Stimulated activated CD4-positive, alpha-beta T cell treated with anti-CD3 and anti-CD28 coated beads, TNF-alpha, amount 100 ng/mL, for 48 hours (primary cell): Measurements from ENCODE around the gene TLE1.

Experiments used
- DNase-seq, 3 donors: peaks; one replicate each; pipeline ENCODE4 v3.0.0-alpha.2; 2020; ENCODE audit warnings: low read depth in 3 of 3

TLE1 gene

DNA sequence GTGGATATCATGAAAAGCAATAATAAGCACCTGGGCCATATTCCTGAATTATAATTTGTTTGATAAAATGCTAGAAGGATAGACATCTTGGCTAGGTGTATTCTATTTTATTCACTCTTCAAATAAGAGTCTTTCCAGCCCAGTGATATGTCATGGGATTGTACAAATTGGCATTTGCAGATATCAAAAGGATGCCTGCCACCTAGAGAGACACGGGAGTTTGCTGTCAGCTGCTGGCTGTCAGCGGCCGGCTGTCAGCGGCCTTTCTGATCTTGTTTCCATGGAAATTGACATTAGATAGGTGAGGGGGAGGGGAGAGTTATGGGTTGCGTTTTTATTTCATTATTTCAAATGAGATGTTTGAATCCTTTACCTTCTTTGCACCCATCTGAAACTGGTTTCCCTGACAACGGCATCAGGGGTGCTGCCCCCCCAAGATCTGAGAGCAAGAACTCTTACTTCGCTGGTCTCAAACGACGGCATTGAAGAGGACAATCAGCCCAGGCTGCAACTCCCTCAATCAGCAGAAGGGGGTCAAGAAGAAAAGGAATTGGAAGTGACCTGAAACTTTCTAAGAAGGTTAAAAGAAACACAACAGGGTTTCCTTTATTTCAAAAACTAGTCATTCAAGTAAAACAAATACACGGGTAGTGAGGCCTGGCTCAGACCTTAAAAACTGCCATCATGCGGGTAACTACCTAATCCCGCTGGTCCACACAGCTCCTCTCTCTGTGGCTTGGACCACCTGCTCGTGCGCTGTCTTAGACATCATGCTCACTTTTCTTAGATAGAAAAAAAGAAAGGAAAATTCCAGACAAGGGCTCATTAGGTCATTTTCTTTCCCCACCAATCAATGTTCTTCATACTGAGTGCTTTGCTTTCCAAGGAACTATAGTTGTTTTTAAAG is 115.7 kb downstream of the TLE1 start:
- no peak for DNase-seq

DNA sequence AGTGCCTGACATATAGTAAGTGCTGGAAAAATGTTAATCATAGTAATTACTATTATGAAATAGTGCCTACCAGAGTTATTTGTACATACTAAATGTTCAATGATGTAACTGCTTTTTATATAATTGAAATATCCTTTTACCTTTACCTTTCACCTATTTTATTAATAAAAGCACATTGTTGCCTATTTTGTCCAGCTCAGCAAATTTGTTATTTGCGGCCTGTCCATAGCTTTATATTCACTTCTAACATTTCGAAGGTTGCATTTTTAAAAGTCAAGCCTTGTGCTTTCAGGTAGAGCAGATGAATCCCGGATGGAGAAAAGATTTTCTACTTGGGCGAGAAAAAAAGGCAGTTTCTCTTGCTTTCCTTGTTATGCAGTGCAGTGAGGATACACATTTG is 119.3 kb downstream of the TLE1 start:
- no peak for DNase-seq

DNA sequence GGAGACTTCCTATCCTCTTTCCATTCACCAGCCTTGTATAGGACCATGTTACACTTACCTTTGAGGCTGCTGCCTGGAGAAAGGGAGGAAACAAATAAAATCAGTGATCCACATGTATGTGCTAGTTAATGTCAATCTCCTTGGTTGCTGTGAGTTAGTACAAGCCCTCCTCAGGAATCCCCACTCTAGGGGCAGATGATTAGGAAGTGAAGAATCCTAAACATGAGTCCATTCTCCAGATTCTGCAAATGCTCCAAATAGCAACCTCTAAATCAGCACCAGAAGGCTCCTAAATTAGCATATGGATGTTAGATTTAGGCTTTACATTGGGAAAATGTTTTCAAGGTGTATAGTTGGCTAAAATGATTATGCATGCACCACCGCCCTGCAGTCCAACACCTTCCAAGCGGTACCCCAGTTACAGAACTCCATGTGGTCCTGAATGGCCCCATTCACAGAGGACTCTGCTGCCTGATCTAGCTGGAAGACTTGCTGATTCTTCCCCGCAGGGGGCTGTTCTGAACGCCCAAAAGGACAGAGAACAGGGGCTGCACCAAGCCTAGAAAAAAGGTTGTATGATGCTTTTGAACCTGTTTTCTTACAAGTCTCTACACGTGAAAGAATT is 123.2 kb downstream of the TLE1 start:
- DNase-seq = no peak

DNA sequence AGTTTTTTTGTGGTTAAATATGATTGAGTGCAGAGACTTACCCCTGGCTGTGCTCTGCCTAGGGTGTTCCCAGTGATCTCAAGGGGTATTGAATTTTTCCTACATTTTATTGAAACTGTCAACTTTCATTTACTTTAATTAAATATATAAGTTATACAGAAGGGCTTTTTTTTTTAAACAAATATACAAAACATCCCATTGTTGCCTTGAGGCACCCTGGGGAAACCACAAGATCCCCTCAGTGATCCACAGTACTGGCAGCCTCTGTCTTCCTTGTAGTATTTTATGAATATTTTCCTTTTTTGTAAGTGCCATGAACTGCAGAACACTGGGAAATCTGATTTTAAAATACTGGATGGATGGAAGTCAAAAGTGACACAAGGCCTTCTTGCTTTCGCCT is 123.7 kb downstream of the TLE1 start:
- no peak for DNase-seq

DNA sequence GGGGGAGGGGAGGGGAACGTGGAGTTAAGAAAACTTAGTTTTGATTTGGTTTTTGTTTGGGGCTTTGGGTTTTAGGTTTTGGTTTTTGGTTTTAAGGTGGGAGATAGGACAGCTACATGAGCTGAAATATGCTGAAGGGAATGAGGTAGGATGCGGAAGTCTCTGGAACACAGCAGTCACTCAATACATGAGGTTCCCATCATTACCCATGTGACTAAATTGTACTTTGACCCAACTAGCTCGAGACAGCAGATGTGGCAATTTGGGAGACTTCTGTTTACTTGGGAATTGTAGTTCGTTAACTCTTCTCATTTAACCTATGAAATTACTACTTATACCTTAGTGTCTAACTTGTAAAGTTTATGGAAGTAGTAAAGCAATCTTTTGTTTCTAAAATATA is 124.2 kb downstream of the TLE1 start:
- no peak for DNase-seq

DNA sequence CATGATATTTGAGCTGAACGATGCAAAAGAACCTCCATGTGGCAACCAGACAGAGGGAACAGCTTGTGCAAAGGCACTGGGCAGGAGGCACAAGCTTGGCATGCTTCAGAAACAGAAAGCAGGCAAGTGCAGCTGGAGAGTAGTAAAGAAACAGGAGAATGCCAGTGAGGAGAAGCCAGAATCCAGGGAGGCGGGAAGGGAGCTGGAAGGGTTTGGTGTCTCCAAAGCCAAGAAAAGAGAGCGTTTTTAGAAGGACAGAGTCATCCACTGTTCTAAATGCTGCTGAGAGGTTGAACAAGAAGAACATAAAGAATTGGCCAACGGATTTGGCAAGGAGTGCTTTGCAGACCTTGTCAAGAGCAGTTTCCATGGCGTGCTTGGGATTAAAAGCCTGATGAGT is 124.7 kb downstream of the TLE1 start:
- no peak for DNase-seq

DNA sequence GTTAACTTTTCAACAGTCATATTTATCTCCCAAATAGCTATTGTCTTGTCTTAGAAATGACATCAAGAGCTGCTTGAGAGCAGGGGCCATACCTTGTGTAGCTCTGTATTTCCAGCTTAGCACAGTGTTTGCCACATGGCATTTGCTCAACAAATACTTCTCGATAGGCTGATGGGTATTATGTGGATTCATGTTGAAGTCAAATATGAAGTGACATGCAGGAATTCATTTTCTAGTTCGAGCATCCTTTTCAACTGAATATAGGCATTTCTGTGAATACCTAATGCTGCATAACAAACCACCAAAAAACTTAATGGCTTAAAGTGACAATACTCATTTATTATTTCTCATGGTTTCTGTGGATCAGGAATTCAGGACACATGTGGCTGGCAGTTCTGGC is 125.6 kb downstream of the TLE1 start:
- no peak for DNase-seq

DNA sequence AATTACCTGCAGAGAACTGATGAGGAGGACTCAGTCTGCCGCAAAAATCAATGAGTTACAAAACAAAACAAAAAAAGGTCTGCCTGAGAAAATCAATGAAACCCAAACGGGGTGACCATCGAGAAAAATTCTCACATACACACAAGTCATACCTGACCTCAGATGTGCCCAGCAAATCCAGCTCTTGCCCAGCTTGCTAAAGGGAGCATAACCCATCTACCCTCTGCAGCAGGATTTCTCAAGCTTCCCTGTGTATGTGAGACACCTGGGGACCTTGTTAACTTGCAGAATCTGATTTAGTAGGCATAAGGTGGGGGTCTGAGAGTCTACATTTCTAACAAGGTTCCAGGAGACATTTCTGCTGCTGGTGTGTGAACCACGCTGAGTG is 126.3 kb downstream of the TLE1 start:
- DNase-seq = no peak

DNA sequence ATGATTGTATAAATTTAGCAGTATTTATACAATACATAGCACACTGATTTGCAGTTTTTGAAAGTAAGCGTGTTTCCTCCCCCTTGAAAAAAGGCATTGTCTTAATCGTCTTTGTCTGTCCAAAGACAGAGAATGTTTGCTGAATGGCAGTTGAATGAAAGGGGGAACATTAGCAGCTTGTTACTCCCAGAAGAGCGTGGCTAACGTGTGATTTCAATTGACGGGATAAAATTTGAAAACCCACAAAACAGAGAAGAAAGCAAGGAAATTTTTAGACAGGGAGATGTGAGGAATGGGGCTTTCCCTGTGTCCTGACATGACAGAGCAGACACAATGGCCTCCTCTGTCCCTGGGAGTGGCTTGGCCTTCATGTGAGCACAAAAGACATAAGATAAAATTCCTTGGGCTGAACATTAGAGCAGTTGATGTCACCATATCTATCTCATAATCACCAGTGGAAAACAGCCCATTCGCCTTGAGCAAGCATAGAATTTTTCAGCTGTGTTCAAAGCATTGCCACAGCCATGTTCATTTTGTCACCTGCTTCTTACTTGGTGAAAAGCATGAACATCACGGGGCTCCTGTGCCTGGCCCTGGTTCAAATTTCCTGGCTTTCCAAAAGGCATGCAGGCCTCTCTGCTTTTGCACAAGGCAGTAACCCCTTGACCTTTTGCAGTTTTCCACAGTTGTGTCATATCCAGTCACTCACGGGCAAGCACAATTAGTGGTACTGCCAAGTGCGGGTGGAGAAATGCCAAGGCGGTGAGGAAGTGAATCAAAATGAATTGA is 126.9 kb downstream of the TLE1 start:
- DNase-seq = no peak

DNA sequence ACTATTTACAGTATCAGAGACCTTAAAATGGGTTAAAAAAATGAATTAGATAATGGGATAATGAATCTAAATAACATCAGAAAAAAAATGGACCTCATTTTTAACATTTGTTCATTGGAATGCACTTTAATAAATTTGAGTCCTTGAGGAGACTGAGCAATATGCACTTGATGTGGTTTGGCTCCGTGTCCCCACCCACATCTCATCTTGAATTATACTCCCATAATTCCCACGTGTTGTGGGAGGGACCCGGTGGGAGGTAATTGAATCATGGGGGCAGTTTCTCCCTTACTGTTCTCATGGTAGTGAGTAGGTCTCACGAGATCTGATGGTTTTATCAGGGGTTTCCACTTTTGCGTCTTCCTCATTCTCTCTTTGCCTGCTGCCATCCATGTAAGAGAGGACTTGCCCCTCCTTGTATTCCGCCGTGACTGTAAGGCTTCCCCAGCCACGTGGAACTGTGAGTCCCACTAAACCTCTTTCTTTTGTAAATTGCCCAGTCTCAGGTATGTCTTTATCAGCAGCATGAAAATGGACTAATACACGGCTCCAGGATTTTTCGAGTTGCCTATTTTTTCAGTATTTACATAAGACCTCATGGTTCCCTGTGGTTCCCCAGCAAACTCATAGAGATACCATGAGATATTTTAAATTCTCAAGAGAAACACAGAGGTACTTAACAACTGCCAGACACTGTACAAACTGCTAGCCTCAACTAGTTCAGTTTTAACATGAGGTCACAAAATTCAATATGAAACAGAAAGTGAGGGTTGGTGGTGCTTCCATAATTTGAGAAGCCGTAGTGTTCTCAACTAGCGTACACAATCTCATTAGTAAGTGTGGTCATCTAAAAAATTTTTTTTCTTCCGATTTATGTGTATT is 128.3 kb downstream of the TLE1 start:
- DNase-seq = no peak

DNA sequence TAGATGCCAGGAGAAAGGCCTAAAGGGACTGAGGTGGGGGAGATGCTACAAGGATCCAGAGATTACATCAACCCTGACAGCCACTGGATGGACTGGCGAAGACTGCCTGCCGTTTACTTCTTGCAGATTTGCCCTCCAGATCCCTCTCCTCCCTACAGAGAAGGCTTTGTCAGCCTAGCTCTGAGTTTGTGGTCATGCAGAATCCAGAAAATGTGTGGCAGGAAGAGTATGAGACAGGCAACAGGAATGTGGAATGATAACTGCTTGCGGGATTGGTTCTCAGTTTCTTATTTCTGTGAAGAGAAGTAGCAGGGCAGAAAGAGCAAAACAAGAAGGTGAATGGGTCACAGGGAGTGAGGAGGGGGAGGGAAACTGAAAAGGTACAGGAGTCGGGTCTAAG is 129.6 kb downstream of the TLE1 start:
- DNase-seq = no peak

DNA sequence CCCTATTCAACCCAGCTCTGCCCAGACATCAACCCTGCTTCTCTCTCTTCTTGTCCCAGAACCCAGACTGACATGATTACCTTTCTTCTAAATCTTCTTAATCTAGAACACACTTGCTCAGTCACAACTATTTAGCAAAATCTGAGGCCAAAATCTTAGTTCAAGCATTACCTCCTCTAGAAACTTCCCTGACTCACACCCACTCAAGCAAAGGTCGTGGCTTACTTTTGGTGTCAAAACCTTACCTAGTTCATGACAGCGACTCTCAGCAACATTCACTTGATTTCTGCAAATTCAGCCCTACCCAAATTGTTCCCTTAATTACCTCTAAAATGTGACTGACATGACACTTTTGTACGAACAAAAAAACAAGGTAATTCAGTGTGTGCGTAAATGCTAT is 130.2 kb downstream of the TLE1 start:
- DNase-seq = no peak

DNA sequence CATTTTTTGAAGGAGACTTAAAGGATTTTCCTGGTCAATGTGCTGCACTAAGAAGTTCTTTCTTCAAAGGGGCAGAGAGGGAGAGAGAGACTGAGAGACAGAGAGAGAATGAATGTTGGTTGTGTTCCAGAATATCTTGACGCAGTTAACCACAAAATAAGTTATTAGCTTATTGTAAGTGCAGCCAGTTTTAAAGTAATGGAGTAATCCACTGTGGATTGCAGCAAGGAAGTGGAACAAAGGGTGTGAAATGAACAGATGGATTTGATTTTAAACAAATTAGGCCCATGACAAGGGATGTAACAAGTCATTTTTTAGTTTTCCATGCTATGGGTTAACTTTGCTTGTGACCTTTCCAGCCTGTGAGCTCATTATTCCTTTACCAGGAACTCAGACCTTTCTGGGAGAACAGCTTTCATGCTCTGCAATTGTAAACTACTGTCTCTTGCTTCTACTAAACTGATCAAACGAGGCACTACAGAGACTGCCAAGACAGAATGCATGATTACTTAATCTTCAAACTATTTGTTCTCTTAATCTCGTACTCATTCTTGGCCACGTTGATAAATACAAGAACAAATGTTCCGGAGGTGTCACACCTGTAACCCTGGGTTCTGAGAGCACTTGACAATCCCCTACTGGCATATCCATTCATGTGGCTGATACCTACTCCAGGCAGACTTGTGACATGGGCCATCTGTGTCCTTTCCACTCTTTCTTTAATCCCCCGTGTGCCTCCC is 131.1 kb downstream of the TLE1 start:
- DNase-seq = no peak

DNA sequence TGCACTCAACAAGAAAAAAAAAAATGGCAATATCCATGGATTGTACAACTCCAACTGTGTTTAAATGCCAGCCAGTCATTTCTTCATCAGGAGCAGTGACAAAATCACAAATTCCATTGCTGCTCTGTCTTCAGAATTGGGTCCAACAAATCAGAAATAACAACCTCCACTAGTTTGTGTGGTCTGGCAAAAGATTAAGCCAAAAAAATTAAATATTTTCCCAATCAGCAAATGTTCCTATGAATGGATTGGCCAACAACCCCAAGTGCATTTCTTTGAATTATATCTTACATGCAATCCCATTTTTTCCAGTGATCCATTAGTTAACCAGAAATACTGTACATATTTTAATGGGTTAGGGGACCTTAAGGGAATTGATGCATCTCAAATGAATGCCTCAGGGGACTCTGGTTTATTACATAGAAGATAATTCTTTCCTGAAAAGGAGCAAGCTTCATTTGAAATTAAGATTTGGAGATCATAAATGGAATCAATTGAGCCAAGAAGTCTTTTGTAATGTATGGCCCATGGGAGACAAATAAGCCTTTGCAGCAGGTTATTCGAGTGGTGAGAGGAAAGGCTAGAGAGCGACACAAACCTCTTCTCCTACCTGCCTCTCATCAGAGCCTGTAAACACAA is 131.8 kb downstream of the TLE1 start:
- no peak for DNase-seq

DNA sequence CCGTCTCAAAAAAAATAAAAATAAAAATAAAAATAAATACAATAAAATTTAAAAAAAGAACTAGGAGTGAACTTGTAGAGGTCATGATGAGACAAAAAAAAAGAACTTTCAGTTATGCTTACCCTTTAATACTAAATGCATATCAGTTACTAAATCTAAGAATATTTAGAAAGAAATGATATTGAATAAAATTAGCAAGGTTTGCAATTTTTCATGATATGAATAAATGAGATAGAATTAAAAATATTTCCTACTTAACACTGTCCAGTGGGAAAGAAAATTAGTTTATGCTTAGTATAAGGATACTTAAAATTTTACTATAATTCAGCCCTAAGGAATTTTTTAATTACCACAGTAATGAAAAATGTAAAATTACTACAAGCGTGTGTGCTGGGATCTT is 132.4 kb downstream of the TLE1 start:
- no peak for DNase-seq

DNA sequence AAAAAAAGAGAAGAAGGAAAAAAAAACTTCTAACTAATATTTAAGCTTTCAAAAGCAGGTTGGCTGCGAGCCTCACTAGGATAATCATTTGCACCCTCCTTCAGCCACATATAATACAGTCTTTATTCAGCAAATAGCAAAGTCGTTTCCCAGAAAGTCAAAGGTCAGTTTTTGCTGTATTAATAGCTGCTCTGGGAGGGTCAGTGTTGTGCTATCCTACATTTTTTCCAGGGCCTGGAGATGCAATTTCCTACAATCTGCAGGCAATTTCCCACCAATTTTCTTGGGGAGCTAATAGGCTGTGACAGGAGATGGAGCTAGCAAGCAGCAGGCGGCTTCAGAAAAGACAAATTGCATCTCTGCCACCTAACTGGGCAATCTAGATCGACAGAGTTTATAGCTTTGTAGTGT is 136.8 kb downstream of the TLE1 start:
- no peak for DNase-seq

DNA sequence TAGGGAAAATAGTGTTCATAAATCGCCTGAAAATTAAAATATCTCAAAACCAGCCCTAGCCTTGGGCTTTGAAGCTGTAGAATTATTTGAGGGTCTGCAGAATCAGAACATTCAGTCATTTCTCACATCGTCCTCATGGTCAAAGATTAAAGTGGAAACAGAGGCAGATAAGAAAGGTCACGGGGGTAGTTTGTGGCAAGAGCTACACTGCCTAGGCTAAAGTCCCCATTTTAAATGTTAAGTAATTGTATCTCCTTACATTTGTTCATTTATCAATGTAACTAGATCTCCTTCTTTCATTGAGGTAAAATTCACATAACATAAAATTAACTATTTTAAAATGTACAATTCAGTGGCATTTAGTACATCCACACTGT is 139.2 kb downstream of the TLE1 start:
- no peak for DNase-seq

DNA sequence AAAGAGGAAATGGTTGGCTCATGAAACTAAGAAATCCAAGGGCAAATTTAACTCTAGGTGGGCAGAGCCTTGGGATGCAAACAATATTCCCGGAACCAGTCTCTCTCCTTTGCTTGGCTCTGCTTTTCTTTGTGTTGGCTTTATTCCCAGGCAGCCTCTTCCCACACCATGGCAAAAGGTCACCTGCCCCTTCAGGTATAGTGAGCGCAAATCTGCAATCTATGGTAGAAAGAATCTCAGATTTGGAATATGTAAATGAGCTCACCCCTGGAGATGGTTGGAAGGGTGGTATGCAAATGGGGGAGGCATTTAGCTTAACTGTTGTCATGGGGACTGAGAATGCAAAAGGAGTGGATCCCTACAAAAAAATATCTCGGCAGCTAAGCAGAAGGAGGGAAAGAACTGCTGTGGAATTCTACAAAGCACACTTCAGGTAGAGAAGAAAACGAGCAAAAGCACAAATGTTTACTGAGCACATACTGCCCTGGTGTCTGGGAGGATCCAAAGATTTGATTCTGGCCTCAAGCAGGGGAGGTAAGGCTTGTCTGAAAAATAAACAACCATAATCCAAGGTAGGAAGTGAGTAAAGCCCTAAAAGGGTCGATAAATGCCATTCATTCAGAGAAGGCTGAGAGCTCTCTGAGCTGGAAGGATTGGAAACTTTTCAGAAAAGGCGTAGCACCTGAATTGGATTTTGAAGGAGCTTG is 139.7 kb downstream of the TLE1 start:
- DNase-seq = no peak

DNA sequence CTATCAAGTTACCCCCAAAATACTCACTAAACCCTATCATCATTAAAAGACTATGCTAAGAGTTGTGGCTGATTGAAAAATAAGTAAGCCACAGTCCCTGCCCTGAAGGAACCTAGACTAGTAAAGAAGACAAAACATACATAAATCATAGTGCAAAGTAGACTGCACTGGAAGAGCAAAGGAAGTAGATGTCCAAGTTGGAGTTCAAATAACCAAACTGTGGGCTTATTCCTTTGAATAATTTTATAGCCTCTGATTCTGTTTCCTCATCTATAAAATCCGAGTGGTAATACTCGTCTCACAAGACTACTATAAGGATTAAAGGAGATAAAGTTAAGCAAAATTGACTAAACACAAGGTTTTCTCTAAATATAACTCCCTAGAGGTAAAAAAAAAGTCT is 140.4 kb downstream of the TLE1 start:
- DNase-seq = no peak

DNA sequence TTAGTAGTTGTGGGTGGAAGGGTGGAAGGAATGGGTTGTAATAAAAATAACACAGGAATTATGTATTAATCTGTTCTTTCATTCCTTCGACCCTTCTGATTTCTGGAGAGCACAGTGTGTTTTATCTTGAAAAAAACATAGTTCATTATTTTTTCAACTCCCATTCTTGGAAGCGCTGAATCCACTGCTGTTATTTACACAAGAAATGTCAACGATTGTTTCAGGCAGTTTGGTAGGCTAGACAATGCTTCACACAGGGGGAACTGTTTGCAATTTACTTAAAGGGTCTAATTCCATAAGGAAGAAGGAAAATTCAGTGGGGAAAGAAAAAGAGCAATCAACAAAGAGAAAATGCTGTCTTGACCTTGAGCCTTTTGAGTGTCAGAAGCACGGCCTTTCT is 142.9 kb downstream of the TLE1 start:
- DNase-seq = no peak
